ENCODE results near the gene APH1B.
"Not testable (repeated sequence)": the region's sequence is repeated elsewhere in the genome, so short reads cannot be mapped to it uniquely, and the experiment has no call there.

- TF ChIP-seq, protein P1, sequence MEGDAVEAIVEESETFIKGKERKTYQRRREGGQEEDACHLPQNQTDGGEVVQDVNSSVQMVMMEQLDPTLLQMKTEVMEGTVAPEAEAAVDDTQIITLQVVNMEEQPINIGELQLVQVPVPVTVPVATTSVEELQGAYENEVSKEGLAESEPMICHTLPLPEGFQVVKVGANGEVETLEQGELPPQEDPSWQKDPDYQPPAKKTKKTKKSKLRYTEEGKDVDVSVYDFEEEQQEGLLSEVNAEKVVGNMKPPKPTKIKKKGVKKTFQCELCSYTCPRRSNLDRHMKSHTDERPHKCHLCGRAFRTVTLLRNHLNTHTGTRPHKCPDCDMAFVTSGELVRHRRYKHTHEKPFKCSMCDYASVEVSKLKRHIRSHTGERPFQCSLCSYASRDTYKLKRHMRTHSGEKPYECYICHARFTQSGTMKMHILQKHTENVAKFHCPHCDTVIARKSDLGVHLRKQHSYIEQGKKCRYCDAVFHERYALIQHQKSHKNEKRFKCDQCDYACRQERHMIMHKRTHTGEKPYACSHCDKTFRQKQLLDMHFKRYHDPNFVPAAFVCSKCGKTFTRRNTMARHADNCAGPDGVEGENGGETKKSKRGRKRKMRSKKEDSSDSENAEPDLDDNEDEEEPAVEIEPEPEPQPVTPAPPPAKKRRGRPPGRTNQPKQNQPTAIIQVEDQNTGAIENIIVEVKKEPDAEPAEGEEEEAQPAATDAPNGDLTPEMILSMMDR (IDR thresholded peaks at IDR 0.05): not testable (repeated sequence)
- not testable (repeated sequence) for TF ChIP-seq POLR2A (IDR thresholded peaks at IDR 0.05)
Observed at GRCh38 chr15:63342996-63343562, 65.7 kb downstream of the APH1B start.
